ENCODE results near the gene HAX1.
"Not testable (repeated sequence)": the region's sequence is repeated elsewhere in the genome, so short reads cannot be mapped to it uniquely, and the experiment has no call there.

Gene HAX1

DNA sequence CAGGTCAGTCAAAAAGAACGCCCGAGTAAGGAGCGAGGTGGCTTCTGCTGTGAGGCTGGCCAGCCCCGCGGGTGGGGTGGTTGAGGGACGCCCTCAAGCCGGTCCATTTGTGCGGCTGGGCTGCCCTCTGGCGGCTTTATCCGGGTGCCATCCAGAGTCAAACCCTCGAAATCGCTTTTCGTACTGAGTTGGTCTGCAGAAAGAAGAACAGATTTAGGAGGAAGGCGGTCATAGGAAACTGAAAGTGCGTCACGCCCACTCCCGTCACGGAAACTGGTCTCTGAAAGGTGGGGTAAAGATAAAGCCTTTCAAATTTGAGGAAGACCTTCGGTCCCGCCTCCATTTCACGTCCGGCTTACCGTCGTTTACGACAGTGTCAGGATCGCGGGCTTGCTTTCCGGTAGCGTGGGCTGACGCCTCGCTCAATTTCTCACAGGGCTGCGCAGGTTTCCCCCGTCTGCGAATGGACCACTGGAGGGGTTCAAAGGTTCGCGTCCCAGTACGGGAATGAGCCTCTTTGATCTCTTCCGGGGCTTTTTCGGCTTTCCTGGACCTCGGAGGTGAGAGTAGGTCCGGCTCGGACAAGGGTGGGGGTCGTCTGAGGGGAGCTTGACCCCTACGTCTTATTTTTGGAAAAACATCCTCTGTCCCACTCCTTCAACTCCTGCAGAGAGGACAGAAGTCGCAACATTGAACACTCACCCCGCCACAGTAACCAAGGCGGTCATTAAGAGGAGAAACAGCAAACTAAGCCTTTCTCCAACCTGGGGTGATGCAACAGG is at the start of gene HAX1:
TSS of gene HAX1 (plus strand) at position 413 of the 782 bp plus-strand sequence. CDS start at position 508, 95 bp downstream.
- DNase-seq (ENCODE audit: low spot score) = peak; percentile 93

DNA sequence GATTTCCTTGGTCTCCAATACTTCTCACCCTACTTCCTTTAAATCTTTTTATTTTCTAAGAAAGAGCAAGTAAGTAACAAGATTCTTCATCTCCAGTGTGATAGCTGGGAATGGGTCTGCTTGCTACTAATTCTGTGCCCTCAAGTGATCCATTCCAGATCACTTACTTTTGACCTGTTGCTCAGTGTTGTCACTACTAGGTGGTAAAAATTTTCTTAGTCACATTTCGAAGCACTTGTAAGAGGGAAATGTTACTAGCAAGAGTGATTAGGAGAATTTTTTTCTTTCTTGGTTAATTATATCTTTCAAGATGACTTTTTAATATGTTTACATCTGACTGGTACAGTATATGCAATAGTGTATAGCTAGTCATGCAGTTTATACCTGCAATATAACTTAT is 49.5 kb upstream of the HAX1 start:
- no peak for DNase-seq (ENCODE audit: low spot score)

DNA sequence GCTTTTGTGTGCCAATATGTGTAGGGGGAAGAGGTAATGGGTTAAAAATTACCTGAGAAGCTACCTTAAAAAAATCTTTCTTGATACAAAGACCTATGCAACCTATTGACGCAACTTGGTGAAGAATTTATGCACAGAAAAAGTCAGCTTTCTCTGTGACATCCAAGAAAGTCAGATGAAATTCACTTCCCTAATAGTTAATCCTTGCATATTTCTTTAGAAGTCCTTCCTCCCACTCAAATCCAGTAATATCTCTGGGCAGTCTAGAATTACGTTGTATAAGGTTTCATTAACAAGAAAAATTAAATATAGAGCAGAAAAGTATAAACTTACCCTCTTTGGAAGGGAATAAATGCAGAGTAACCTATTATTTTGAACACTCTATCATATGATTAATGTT is 48.8 kb upstream of the HAX1 start:
- no peak for DNase-seq (ENCODE audit: low spot score)

DNA sequence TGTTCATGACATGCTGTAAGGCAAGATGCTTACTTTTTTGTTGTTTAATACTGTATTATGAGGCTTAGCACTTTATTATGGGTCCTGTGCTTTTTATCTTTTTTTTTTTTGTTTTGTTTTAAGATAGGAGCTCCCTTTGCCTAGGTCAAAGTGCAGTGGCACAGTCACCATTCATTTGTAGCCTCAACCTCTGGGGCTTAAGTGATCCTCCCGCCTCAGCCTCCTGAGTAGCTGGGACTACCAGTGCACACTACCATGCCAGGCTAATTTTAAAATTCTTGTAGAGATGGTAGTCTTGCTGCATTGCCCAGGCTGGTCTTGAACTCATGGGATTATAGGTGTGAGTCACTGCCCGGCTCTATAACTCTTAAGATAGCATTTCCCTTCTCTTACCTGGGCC is 47.1 kb upstream of the HAX1 start:
- no peak for DNase-seq (ENCODE audit: low spot score)

DNA sequence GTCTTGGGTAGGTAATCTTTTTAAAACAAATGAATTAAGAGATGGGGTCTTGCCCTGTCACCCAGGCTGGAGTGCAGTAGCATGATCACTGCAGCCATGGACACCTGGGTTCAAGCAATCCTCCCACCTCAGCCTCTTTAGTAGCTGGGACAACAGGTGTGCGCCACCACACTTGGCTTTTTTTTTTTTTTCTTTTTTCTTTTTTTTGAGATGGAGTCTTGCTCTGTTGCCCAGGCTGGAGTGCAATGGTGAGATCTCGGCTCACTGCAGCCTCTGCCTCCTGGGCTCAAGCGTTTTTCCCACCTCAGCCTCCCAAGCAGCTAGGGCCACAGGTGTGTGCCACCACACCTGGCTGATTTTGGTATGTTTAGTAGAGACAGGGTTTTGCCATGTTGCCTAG is 41.3 kb upstream of the HAX1 start:
- DNase-seq (ENCODE audit: low spot score) = not testable (repeated sequence)

DNA sequence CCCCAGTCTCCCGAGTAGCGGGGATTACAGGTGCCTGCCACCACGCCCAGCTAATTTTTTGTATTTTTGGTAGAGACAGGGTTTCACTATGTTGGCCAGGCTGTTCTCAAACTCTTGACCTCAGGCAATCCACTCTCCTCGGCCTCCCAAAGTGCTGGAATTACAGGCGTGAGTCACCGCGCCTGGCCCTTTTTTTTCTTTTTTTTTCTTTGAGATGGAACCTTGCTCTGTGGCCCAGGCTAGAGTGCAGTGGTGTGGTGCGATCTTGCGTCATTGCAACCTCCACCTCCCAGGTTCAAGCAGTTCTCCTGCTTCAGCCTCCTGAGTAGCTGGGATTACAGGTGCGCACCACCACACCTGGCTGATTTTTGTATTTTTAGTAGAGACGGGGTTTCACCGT is 39.3 kb upstream of the HAX1 start:
- not testable (repeated sequence) for DNase-seq (ENCODE audit: low spot score)

DNA sequence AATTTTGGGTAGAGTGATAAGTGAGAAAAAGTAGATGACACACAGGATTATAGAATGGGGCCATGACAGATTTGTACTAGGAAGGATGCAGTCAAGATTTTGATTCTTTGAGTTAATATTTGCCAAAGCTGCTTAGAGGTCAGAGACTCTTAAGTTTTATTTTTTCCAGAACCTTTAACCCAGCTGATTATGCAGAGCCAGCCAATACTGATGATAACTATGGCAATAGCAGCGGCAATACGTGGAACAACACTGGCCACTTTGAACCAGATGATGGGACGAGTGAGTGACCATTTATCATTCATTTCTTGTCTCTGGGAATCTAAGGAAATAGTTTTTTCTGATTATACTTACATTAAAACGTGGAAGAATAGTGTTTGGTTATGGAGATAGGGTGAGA is 35.6 kb upstream of the HAX1 start:
- DNase-seq (ENCODE audit: low spot score) = no peak

DNA sequence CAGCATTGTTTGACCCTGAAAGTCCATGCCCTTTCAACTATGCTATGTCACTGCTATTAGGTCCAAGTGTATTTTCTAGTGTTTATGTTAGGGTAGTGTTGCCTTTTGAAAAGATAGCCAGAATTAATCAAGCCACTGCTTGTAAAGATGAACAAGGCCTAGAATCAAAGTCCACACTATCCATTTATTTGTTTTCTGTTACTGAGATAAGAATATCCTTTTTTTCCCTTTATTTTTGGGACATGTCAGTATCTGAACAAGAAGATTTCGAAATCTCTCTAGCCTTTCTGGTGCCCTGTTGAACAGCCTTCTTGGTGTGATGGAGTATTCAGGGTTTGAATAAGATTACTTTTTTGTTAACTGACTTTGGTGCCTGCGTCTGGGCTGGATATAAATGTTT is 35.0 kb upstream of the HAX1 start:
- no peak for DNase-seq (ENCODE audit: low spot score)

DNA sequence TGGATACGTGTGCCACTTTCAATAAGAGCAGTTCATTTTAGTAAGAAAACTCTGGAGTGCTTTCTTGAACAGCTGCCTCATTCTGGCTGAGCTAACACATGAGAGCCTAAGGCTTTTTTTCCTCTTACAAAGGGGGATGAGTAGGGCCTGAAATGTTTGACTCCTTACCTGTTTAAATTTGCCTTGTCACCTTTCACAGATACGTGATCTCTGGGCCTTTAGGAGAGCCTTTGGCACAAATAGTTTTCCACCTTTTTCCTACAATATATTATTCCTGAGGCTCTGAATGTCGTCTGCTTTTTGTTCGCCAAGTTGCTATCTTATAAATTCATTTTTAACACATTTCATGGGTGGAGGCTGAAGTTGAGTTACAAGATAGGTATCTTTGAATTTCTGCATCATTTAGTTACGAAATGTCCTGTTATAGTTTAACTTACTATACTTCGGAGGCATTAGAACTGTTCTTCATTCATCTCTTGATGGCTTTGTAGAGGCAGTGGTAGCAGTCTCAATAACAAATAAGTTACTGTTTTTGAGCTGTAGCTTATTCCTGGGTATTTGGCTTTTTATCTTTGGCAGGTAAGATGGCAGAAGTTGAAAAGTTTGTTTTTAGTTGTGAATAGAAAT is 34.4 kb upstream of the HAX1 start:
- DNase-seq (ENCODE audit: low spot score) = no peak

DNA sequence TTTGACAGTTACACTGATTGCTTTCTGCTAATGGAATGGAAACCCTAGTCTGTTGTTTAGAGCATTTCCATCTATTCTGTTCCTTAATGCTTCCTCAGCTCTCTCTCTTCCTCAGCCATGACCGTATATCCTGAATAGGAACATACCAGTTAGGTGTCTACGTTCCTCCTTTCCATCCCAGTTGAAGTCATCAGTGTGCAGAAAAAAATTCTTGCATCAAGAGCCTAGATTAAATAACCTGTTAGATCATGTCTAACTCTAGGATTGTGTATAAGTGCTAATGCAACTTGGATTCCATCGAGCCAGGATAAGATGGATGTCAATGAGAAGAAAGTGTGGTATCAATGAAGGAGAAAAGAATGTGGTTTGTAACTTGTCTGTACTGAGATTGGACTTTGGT is 32.9 kb upstream of the HAX1 start:
- DNase-seq (ENCODE audit: low spot score) = no peak

DNA sequence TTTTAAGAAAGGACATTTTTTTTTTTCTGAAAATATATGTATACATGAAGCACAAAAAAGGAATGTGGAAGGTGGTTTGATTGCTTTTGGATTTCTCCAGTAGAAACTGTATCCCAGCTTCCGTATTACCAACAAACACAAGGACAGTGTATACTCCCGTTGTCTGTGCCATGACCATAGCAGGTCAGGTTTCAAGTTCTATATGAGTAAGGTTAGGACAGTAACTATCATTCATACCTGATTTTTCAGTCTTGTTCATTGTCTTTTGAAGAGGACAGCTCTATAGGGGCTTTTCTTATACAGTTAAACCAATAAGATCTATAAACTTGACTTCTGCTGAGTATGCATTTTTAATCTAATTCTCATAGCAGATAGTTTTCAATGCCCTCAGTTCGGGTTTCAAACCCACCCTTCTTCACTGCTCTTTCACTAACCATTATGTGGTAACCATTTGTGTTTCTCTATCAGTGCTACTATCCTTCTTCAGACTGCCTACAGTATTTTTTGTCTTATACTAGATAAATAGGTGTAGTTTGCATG is 32.1 kb upstream of the HAX1 start:
- no peak for DNase-seq (ENCODE audit: low spot score)

DNA sequence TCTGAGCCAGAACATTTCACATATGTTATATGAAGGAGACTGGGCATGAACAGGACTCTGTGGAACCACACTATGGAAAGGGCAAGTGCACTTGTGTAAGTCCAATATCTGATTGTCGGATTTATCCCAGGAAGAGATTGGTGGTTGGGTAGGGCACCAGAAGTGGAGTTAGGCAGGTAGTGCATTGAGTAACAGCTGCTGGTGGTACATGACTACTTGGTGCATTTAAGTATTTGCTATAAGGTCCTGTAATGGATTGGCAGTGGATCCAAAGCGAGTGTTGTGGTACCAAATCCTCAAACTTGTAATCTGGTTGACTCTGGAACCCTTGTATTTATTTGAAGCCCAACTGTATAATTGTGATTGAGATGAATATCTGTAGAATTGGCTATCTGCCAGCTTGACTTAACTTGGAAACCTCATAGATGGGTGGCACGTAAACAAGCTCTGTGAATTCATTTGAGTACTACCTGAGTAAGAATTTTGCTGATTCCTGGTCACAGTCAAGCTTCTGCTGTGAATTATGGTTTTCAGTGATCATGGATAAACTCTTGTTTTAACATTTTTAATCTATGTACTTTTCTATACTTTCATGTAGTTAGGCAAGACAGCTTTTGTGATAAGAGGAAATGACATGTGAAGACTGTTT is 30.6 kb upstream of the HAX1 start:
- no peak for DNase-seq (ENCODE audit: low spot score)

DNA sequence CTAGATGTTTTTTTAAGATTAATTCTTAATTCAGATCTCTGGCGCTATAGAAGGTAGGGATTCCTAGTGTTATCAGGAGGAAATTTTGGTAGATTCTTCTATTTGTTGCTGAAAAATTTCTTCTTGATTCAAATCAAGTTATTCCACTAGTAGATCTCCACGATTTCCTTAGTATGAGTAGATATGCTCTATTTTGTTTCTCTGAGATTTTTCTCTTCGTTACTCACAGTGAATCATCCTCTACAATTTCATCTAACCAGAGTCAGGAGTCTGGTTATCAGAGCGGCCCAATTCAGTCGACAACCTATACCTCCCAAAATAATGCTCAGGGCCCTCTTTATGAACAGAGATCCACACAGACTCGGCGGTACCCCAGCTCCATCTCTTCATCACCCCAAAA is 18.8 kb upstream of the HAX1 start:
- DNase-seq (ENCODE audit: low spot score) = no peak

DNA sequence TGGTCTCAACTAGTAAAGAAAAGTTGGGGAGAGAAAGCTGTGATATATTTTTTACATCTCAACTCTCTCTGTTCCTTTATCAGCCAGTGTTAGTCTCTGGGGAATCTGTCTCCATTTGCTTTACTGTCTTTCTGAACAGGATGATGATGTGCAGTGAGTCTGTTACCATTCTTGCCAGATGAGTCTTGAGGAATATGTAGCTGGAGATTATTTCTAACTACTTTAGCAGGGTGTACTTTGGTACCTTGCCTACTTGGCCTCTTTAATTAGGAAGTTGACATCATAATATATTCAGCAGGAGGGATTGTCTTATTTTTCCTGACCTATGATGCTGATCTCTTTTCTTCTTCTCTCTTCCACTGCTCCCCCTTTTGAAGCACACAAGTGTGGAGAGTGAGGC is 15.7 kb upstream of the HAX1 start:
- no peak for DNase-seq (ENCODE audit: low spot score)

DNA sequence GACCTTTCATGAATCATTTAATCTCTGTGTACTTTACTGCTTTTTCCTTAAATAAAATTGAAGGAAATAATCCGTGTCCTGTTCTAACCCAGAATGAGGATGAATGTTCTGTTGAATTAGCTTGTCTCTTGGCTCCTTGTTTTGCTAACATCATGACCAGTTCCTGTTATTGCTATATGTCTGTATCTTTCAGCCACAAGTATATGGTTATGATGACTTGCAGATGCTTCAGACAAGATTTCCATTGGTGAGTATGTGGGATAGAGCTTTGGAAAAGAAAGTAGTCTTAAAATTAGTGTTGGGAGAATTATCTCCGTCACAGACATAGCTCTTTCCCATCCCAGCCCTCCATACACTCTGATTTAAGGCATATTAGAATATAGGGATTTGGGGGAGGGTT is 13.6 kb upstream of the HAX1 start:
- no peak for DNase-seq (ENCODE audit: low spot score)

DNA sequence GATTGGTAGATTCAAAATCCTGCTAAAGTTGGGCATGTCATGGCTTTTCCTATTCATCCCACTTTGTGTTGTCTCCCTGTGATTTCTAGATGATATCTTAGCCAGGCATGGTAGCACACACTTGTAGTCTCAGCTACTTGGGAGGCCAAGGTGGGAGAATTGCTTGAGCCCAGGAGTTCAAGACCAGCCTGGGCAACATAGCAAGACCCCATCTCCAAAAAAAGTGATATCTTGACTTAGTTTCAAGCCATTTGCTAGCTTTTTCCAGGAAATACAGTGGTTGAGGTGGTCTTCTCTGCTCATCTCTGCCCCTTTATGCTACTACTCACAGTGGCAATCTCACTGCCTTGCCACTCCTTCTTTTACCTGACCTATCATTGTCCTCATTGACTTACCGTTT is 12.3 kb upstream of the HAX1 start:
- no peak for DNase-seq (ENCODE audit: low spot score)

DNA sequence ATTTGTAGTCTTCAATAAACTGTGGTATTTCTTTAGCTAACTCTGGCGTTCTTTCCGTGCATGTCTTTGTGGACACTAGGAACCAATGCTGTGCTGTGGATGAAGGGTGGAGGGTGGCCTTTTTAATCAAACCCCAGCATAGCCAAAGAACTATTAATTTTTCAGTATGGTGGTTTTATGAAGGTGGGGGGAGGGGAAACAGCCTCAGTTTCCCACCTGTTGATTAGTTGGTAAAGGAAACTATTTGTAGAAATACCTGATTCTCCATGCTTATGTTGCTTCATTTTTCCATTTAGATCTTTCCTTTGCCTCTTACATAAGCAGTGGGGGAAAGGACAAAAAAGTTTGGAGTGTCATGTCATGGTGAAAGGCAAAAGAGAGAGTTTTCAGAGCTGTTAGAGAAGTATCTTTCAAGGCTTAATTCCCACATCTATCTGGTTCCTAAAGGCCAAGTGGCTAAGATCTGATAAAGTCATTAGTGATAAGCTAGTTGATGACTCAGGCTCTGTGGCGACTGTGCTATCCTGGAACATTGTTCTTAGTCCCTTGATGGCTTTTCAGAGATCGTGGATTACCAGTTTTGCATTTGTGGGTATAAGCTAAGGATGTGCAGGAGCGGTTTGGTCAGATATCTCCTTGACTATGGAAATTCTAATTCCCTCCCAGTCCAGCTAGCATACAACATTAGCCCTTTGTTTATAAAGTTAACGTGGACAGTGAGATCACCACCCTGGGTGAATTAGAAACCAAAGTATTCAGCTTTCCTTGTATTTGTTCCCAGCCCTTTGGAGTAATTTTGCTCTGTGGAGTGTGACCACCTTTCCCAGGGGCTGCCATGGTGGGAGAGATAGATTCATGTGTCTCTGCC is 8.7 kb upstream of the HAX1 start:
- DNase-seq (ENCODE audit: low spot score) = no peak

DNA sequence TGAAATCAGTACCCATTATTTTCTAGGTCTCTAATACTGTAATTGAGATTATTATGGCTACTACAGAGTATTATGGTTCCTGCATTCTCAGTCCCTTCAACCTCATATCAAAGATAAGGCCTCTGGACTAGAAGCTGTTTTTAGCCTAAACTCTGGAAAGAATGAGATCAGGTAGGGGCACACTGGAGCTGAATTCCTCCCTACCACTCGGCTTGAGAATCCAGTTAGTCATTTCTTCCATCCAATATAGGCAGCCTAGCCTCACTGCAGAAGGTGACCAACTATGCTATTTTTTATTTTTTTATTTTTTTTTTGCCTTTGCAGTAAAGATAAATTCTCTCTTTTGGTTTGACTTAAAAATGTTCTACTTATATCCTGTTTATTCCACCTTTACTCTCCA is 8.0 kb upstream of the HAX1 start:
- no peak for DNase-seq (ENCODE audit: low spot score)

DNA sequence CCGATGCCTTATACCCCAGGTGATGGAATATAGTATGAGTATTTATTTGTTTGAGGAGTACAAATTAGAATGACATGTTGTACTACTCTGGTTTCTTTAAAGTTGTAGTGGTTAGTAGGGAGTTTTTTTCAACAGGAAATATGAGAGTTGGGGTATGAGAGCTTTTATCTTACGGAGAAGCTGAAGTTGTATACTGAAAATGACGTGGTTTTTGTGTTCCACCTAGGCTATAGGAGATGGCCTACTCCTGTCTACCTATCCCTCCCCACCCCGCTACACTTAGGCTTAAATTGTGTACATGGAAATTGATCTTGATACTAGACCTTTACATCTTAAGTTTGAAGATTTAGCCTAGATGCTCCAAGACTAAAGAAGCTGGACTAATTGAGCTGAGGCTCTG is 6.8 kb upstream of the HAX1 start:
- no peak for DNase-seq (ENCODE audit: low spot score)

DNA sequence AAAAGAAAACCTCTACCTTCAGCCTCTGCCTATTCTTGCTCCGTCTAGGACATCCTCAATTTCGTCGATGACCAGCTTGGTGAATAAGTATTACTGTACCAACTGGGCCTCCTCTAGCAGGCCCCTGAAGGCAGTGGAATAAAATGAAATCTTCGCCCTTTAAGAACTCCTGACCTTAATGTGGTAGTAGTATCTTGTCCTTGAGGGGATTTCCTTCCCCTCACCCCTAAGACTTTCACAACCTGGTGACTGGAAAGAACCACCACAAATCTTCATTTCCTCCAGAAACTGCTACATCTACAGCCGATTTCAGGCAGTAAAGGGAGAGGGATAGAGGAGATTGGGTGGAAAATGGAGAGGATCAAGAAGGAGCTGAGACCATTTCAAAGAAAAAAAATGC is 1.6 kb upstream of the HAX1 start:
- DNase-seq (ENCODE audit: low spot score) = no peak

DNA sequence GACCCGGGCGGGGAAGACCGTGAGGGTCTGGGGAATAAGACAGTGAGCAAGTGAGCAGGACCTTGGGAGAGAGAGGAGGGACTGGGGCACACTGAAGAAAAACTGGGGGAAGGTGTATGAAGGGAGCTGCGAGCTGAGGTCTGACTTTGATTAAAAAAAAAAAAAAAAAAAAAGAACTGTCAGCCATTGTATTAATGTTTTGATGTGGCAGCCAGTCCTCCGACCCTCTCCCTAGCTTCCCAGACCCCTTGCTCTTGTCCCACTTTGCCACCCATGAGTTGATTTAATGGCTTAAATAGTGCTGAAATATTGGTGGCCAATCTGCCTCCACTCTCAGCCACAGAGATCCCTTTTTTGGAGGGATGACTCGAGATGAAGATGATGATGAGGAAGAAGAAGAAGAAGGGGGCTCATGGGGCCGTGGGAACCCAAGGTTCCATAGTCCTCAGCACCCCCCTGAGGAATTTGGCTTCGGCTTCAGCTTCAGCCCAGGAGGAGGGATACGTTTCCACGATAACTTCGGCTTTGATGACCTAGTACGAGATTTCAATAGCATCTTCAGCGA is 652 bp downstream of the HAX1 start:
- DNase-seq (ENCODE audit: low spot score) = no peak

DNA sequence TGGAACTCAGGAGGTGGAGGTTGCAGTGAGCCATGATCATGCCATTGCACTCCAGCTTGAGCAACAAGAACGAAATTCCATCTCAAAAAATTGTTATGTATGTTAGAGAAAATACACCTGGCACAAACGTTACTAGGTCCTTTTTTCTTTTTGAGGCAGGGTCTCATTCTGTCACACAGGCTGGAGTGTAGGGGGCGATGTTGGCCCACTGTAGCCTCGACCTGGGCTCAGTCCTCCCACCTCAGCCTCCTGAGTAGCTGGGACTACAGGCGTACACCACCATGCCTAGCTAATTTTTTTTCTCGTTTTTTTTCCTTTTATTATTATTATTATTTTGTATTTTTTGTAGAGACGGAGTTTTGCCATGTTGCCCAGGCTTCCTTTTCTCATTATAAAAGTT is 4.4 kb downstream of the HAX1 start:
- no peak for DNase-seq (ENCODE audit: low spot score)

Measured in Ammon's horn (tissue), 1 donor.